DMS153 treated with DMSO at 0.1 percent for 48 hours (cell line): ENCODE measurements around the gene FGFBP3.
"Not testable (repeated sequence)": the region's sequence is repeated elsewhere in the genome, so short reads cannot be mapped to it uniquely, and the experiment has no call there.

ENCODE experiments used
- DNase-seq: peaks from one replicate; lab custom pipeline; 2025; ENCODE audit not compliant: unreplicated experiment; lab: John Stamatoyannopoulos, UW

The FGFBP3 gene

DNA sequence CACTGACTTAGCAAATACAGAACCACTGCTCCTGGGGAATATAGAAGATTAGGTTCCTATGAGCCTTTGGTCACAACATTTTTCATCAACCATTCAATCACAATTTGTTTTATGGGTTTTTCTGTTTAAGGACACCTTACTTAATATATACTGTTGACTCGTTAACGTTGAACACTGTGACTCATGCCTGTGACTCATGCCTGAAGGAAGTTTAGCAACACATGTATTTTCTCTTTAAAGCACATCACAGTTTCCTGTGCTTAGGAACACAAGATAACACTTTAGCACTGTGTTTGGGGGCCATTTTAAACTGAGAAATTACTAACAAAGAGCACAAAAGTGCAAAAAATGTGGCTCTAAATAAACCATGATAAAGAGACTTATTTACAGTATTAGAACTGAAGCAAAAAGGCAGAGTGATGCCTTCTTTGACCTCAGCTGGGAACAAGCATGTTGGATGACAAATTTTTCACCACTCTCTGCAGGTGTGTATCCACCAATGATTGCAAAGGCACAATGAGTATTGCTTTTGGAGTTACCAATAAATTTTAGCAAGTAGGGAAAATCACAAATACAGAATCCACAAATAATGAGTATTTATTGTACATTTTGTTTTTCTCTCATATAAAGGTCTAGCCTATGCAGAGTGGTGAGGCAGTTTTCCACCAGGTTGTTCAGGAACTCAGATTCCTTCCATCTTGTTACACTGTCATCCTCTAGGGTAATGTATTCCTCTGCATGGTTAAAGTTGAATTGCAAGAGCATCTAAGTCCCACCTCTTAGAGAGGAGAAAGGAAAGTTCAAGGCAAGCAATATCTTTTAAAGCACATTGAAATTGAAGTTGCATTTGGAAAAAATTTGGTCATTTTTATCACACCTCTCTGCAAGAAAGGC lies 7.3 kb downstream of the FGFBP3 start:
- no peak for DNase-seq

DNA sequence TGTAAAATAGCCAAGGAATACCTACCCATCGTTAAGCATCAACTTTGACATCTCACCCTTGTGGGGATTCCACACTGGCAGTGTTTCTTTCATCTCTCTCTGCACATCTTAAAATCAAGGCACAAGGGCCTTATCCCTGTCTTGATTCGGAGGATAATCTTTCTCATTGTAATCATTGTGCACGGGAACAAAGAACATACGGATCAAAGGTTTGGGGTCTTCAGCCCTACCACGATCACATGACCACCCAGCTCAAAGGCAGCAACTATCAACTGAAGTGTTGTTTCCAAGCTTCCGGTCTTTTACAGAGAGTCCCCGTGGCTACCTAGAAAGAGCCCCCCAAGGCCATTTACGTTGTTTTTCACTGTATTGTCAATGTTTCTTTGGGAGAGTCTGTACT lies 11.9 kb downstream of the FGFBP3 start:
- no peak for DNase-seq

DNA sequence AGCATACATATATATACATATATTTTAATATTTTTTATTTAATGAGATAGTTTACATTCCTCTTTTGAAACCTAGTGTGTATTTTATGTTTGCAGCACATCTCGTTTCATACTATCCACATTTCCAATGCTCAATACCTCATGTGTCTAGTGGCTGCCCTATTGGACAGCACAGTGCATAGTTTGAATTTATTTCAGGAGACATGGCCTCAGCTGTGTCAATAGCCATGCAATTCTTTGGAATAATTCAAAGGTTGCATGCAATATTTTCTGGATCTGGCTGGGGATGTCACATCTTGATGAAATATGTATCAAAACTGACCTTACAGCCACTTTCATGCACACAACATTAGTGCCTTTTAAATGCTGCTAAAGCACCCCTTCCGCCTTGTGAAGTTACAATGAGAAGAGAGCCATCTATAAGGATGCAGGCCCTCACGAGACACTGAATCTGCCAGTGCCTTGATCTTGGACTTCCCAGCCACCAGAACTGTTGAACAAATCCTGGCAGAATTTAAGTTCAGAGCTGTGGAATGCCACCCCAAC lies 13.0 kb downstream of the FGFBP3 start:
- DNase-seq = no peak

GRCh38 chr10:91894261-91894685 lies 15.0 kb downstream of the FGFBP3 start:
- DNase-seq = not testable (repeated sequence)

- no peak for DNase-seq
Measured at GRCh38 chr10:91893051-91893450, 16.2 kb downstream of the FGFBP3 start.

- DNase-seq = no peak
Measured at GRCh38 chr10:91891125-91892001, 17.9 kb downstream of the FGFBP3 start.

DNA sequence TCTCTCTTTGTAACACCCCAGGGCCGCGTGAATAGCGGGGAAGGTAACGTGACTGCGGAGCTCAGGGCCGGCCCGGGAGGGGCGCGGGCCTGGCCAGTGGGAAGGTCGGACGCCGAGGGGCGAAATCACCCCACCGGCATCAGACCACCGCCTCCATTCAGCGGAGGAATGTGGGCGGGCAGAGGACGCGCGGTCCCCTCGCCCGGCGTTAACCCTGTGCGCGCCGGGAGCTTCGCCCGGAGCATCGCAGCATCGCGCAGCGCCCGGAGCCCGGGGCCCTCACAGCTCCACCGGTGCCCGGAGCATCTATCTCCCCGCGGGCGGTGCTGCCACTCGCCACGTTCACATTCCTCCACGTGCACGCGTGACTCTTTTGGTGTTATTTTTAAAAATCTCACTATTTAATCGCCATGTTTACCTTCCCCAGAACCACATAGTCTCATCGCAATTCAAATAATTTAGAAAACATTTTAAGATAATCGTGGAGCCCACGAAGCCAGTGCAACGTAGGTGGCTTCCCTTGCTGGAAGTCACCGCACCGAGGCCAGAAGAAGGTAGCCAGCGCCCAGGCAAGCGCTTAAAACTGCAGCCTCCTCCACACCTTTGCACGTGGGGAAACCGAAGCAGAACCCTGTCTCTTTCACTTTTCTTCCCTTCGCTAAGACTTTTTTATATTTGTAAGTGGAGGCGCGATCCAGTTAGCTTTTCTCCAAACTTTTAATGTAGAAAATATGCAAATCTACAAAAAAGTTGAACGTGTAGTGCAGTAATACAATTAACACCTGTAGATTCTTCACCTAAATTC lies 21.8 kb downstream of the FGFBP3 start:
- no peak for DNase-seq

DNA sequence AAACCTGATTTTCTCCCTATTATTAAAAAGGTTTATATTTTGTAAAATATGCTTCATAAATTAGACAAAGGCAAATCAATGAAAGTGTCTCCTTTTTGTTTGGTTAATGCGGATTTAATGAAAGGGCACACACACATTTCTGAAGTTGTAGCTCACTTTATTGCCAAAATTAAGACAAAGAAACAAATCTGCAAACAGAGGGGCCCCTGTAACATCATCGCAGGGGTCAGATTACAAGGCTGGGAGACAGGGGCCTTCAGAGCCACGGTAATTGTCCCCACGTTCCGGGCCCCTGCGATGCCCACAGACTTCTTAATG lies 22.4 kb downstream of the FGFBP3 start:
- no peak for DNase-seq

GRCh38 chr10:91885362-91886079 lies 23.8 kb downstream of the FGFBP3 start:
- no peak for DNase-seq

- no peak for DNase-seq
Measured at GRCh38 chr10:91884536-91884935, 24.8 kb downstream of the FGFBP3 start.

DNA sequence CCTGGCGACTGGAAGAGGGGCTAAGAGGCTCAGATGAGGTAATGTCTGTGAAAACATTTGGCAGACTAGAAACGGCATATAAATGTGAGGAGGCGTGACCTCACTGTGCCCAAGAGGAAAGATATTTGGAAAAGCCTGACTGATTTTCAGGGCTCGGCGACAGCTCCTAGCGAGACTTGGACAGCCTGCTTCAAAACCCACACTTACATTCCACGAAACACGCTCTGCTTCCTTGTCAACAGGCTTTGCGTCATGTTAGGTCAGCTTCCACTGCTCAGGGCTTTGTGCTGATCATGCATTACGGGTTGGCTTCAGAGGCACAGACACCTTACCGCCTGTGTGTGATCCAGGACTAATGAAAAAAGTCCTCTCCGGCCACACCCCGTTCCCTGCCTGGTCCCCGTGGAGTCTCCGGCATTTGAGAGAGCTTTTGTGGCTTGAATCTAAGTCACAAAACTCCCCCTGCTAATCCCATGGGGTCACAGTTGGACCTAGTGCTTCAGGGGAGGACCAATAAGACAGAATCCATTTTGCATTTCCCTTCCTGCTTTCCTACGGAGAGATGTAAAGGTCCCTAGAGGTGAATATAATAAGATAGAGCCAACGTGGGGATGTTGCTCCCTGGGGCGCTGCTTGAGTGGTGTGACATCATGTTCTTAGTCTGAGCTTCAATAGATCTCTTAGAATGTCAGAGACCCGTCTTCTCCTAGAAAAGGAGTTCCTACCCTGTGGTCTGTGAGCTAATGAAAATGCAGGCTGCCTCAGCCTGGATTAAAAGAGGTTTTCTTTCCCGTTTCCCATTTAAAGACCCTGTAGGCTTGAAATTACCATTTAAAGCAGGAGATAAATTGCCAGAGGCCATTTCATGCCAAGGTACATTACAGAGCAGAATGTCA lies 25.5 kb downstream of the FGFBP3 start:
- DNase-seq = peak; percentile 45

DNA sequence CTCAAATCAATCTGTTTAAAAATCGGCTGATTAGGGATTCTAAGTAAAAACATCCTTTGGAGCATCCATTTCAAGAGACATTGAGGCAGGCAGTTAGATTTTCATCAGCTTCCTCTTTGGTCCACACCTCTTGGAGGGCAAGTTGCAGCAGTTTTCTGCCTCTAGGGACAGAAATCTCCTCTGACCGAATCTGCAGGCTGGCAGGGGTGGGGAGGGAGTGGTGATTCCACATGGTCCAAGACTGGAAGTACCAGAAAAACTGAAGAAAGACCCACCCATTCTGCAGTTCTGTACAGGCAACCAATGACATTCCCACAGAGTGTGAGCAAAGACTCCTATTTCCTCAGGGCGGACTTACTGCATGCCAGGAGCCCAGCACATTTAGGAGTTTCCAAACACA lies 29.0 kb downstream of the FGFBP3 start:
- DNase-seq = no peak

DNA sequence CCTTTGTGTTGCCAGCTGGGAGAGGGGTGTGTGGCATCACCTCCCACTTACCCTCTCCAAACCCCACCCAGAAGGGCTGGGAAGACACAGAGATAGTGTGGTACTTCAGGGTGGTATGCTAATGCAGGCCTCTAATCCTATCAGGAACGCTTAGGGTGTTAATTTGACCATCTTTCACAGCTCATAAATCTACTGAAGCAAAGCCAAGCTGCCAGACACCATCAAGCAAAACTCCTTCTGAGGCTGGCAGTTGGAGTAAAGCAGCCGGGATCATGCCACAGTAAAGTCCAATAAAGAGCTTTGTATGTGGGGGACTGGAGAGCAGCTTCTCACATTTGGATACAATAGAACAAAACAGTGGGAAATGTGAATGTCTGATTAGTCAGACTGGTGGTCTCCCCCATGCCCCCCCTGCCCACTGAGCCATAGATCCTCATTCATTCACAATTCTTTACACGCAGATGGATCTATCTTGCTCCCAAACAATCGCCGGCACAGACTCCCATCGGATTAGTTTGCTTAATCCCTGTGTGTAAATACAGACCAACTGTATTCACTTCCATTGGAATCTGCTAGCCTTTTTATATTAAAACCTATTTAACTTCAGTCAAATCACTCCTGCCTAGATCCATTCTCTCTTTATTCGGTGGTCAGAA lies 29.6 kb downstream of the FGFBP3 start:
- no peak for DNase-seq

DNA sequence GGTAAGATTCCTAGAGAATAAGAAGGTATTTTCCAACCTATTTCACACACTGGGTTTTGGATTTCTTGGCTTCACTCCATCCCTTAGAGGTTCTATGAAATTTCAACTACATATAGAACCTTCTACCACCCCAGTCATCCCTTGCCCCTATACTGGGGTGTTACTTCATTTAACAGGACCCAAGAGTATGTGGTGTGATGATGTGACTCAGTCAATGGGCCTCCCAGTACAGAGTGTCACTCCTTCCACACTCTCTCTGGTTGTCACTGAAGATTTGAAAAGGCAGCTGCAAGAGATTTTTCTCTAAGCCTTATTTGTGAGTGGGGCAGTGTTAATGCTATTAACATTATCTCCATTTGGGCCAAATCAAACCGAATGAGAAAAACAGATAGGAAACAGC lies 33.5 kb downstream of the FGFBP3 start:
- DNase-seq = no peak

GRCh38 chr10:91875156-91875555 lies 34.1 kb downstream of the FGFBP3 start:
- DNase-seq = no peak

DNA sequence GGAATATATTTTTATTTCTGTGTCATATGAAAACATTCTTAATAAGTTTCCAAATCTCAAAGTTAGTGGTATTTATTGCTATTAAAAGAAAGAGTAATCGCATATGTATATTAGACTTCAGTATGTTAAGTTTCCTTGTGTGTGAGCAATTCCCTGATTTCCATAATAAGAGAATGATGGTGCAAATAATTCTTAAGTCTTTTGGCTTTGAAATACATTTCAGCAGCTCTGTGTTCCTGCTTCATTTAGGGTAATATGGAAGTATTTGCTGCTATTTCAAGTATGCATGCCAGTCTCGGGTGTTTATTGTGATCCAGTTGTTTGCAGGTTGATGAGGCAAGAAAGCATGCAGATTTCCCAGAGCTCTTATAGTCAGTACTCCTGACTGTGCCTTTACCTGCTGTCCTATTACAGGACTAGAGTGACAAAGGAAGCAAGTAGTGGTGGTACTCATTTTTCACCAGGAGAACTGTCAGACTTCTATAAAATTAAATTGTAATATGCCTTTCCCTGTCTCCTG lies 43.7 kb downstream of the FGFBP3 start:
- DNase-seq = no peak

- no peak for DNase-seq
Measured at GRCh38 chr10:91864744-91865143, 44.5 kb downstream of the FGFBP3 start.

DNA sequence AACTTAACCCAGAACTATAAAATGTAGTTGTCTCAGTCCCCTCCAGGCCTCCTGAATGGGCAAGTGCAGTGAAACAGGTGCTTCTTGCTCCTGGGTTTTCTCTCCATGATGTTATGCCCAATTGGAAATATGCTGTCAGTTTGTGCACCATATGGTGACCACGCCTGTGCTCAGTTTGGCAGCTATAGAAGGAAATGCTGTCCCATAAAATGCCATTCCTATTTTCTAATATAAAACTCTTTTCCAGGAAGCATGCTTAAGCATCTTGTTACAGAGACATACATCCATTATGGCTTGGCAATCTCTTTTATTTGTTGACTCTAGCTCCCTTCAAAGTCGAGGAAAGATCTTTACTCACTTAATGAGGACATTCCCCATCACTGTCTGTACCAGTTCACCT lies 45.2 kb downstream of the FGFBP3 start:
- no peak for DNase-seq

DNA sequence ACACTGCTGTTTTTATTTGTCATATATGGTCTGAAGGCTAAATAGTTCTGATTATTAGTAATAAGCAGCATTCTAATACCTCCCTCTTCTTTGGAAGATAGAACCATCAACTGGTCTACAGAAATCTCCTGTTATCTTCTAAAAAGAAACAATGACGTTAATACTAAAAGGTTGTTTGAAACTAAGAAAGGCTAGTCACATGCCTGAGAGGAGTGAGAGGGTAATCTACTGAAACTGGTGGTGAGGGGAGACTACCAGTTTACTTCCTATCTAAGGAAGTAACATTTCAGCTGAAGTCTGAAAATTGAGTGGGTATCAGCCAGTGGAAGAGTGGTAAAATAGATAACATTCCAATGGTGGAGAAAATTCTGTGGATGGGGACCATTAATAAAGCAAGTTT lies 48.4 kb downstream of the FGFBP3 start:
- DNase-seq = no peak
